HCT116 (cell line): ENCODE measurements around the gene CTNNA2.

Experiments
- EZH2 ChIP-seq: fragments of 200-600 bp; sonication (generic); IDR thresholded peaks from 2 replicates; pipeline ENCODE4 v1.6.1; 2017; ENCODE audit warnings: antibody characterized with exemption, mixed run types
- YY1 ChIP-seq: IDR thresholded peaks from 2 replicates; pipeline ENCODE4 v1.6.1; 2011; ENCODE audit warnings: low read length, low read depth, moderate library complexity, mild to moderate bottlenecking; ENCODE audit not compliant: insufficient replicate concordance; ENCODE audit errors: extremely low read depth
- TF ChIP-seq, protein P1 (sequence below), 3 experiments: fragments of 200-600 bp in 1 of 3; sonication (generic) in 1 of 3; IDR thresholded peaks in 2 of 3; conservative IDR thresholded peaks in 1 of 3; 2 replicates each; pipeline ENCODE4 v1.5.1; 2012 to 2017; ENCODE audit warnings: low read depth in 2 of 3, low read length in 2 of 3, antibody characterized with exemption in 1 of 3, borderline replicate concordance in 1 of 3, control low read depth in 1 of 3, mild to moderate bottlenecking in 1 of 3, mixed read lengths in 1 of 3, mixed run types in 1 of 3, moderate library complexity in 1 of 3; ENCODE audit not compliant: insufficient read depth in 1 of 3
- TF ChIP-seq, protein P2 (sequence below): IDR thresholded peaks from 2 replicates; pipeline ENCODE4 v1.6.1; 2012

DNA sequence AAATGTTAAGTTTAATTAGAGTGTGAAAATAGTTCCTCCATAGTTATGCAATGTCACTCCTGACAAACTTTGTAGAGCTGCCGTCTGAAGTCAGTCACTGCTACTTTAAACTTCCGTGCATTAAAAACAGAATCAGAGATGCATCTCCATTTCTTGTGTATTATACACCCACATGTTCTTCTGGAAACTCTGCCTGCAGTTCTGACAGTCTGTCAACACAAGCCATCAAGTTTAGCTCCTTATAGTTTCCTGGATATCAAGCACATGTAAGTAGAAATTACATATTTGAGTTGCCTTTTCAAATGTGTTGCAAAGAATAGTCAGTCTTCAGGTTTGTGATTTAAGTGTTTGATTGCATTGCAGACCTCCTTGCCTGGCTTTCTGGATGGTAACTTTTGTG is 184.3 kb downstream of the CTNNA2 start:
- TF ChIP-seq, protein P1, sequence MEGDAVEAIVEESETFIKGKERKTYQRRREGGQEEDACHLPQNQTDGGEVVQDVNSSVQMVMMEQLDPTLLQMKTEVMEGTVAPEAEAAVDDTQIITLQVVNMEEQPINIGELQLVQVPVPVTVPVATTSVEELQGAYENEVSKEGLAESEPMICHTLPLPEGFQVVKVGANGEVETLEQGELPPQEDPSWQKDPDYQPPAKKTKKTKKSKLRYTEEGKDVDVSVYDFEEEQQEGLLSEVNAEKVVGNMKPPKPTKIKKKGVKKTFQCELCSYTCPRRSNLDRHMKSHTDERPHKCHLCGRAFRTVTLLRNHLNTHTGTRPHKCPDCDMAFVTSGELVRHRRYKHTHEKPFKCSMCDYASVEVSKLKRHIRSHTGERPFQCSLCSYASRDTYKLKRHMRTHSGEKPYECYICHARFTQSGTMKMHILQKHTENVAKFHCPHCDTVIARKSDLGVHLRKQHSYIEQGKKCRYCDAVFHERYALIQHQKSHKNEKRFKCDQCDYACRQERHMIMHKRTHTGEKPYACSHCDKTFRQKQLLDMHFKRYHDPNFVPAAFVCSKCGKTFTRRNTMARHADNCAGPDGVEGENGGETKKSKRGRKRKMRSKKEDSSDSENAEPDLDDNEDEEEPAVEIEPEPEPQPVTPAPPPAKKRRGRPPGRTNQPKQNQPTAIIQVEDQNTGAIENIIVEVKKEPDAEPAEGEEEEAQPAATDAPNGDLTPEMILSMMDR (IDR thresholded peaks at IDR 0.05 in 2 of 3, conservative IDR thresholded peaks at IDR 0.05 in 1 of 3; ENCODE audit: borderline replicate concordance in 1 of 3, insufficient read depth in 1 of 3, low read depth in 2 of 3, low read length in 2 of 3): no peak
- TF ChIP-seq, protein P2, sequence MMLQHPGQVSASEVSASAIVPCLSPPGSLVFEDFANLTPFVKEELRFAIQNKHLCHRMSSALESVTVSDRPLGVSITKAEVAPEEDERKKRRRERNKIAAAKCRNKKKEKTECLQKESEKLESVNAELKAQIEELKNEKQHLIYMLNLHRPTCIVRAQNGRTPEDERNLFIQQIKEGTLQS: no peak
- TF ChIP-seq YY1: no peak
- no peak for TF ChIP-seq EZH2
